Measurements from ENCODE around the gene SLC2A13. TPM values are rescaled to one million over a fixed set of nuclear protein-coding genes. Genes with fewer than 3 reads are reported as not detected.

SLC2A13 gene
- total RNA-seq, 1 experiment from 2014 or later = 12.1 TPM

DNA sequence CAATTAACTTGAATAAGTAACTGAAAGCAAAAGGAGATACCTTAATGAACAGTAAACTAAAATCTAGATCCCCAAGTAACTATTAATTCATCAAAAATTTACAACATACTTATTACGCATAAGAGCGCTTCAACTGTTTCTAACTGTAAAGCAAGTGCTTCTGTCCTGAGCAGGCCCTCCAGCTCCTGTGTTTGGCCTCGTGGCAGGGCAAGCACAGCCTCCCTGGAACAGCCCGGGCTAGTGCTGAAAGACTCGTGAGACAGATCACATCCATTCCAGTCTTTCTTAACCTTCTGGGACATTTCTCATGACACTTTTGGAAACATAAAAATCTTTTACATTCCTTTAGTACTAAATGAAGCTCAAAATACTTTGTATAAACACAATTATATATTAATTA, 307.5 kb downstream of the SLC2A13 start:
- Histone ChIP-seq H3K27me3 (ENCODE audit: control insufficient read depth, insufficient read depth, low read length) (no peaks in the 10 kb centered on the region), H3K4me3 (ENCODE audit: low read depth in 2 of 2, low read length in 2 of 2) (no peak overlapping the region), H3K27ac (ENCODE audit: low read length) (no peak overlapping the region), H3K9me3 (ENCODE audit: control insufficient read depth, insufficient read depth, low read depth, low read length) (no peaks in the 10 kb centered on the region), H3K4me1 (ENCODE audit: control insufficient read depth, insufficient read depth, low read length) (no peaks in the 10 kb centered on the region), H3K36me3 (ENCODE audit: control insufficient read depth, insufficient read depth, low read length) (no peaks in the 10 kb centered on the region)
- in situ Hi-C loops (cut with HindIII; ENCODE audit: low pct_unique_long_range_greater_than_20kb, low sequenced_read_pairs) = no loop called here
- DNase-seq (ENCODE audit: low read depth, low spot score) = no peak
- ChIA-PET CTCF (no interaction called here), POLR2A (no interaction called here)
- TF ChIP-seq, protein P1, sequence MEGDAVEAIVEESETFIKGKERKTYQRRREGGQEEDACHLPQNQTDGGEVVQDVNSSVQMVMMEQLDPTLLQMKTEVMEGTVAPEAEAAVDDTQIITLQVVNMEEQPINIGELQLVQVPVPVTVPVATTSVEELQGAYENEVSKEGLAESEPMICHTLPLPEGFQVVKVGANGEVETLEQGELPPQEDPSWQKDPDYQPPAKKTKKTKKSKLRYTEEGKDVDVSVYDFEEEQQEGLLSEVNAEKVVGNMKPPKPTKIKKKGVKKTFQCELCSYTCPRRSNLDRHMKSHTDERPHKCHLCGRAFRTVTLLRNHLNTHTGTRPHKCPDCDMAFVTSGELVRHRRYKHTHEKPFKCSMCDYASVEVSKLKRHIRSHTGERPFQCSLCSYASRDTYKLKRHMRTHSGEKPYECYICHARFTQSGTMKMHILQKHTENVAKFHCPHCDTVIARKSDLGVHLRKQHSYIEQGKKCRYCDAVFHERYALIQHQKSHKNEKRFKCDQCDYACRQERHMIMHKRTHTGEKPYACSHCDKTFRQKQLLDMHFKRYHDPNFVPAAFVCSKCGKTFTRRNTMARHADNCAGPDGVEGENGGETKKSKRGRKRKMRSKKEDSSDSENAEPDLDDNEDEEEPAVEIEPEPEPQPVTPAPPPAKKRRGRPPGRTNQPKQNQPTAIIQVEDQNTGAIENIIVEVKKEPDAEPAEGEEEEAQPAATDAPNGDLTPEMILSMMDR (IDR thresholded peaks at IDR 0.05) = no peak
- no peak for TF ChIP-seq REST (IDR thresholded peaks at IDR 0.05; ENCODE audit: insufficient read depth in 1 of 2, low read depth in 2 of 2, low read length in 1 of 2)
- no peak for TF ChIP-seq TCF7L2 (IDR thresholded peaks at IDR 0.05; ENCODE audit: low read depth, low read length)
- no peak for TF ChIP-seq SIN3A (IDR thresholded peaks at IDR 0.05; ENCODE audit: borderline replicate concordance, insufficient read depth, low read depth, low read length)
- TF ChIP-seq POLR2AphosphoS5 (IDR thresholded peaks at IDR 0.05; ENCODE audit: low read depth, low read length) = no peak
- no TSS peak for BruUV-seq (replicated peaks)
- intact Hi-C loops (cut with micrococcal nuclease; ENCODE audit: unreplicated experiment) = no loop called here
- no peak for ATAC-seq

DNA sequence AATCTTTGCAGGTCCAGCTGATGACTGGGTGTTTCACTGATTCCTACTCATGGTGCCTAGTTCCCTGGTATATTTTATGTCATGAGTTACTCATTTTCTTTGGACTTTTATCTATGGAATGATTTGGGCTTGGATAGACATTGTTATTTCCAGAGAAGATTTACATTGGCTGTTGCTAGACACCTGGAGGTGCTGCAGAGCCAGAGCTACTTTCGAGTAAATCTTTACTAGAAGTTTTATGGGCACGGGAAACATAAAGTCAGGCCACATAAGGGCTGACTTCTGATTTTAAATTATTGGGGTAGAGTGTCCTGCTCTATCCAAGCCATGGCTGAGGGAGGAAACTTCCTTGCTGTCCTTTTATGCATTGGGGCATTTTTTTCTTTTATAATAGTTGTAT, 310.4 kb downstream of the SLC2A13 start:
- no peaks in the 10 kb centered on the region for H3K27me3 ChIP-seq (ENCODE audit: control insufficient read depth, insufficient read depth, low read length)
- in situ Hi-C loops (cut with HindIII; ENCODE audit: low pct_unique_long_range_greater_than_20kb, low sequenced_read_pairs) (no loop called here), intact Hi-C loops (cut with micrococcal nuclease; ENCODE audit: unreplicated experiment) (no loop called here)
- ChIA-PET CTCF (no interaction called here), POLR2A (no interaction called here)
- H3K36me3 ChIP-seq (ENCODE audit: control insufficient read depth, insufficient read depth, low read length) = no peaks in the 10 kb centered on the region
- H3K27ac ChIP-seq (ENCODE audit: low read length) = no peak overlapping the region
- H3K4me1 ChIP-seq (ENCODE audit: control insufficient read depth, insufficient read depth, low read length) = no peaks in the 10 kb centered on the region
- no peak overlapping the region for H3K4me3 ChIP-seq (ENCODE audit: low read depth in 2 of 2, low read length in 2 of 2)
- no peak for TF ChIP-seq POLR2AphosphoS5 (IDR thresholded peaks at IDR 0.05; ENCODE audit: low read depth, low read length)
- TF ChIP-seq SIN3A (IDR thresholded peaks at IDR 0.05; ENCODE audit: borderline replicate concordance, insufficient read depth, low read depth, low read length) = no peak
- TF ChIP-seq, protein P1 (IDR thresholded peaks at IDR 0.05) = no peak
- ATAC-seq (no peak), DNase-seq (ENCODE audit: low read depth, low spot score) (no peak)
- no peaks in the 10 kb centered on the region for H3K9me3 ChIP-seq (ENCODE audit: control insufficient read depth, insufficient read depth, low read depth, low read length)
- no TSS peak for BruUV-seq (replicated peaks)
